ENCODE results near the gene TWSG1.

DNA sequence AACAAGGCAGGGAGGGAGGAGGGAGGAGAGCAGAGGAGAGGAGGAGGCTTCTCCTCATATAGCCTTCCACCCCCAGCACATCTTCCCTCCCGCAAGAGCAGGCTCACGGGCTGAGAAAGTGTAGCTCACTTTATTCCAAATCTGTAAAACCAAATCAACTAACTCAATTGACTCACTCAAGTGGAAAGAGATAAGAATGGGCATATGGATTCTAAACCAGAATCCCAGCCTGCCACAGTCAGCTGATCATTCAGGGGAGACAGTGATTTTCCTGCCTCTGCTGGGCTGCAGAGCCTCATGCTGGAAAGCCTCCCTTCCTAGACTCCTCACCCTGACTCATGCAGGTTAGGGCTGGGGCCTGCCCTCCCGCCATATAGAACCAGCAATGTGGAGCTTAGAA lies 4.2 kb upstream of the TWSG1 start:
- TF ChIP-seq POLR2A (IDR thresholded peaks at IDR 0.05) (no peak), CTCF (IDR thresholded peaks at IDR 0.05) (no peak)

Data from right lobe of liver (tissue), 4 donors.